Left renal pelvis (tissue), 4 donors: ENCODE data around the gene OR5H14. TPM values are rescaled to one million over a fixed set of nuclear protein-coding genes. Genes with fewer than 3 reads are reported as not detected.
"Not testable (repeated sequence)": the region's sequence is repeated elsewhere in the genome, so short reads cannot be mapped to it uniquely, and the experiment has no call there.

Experiments
- DNase-seq, 4 donors: peaks; one replicate each; pipeline ENCODE4 v3.0.0-alpha.2; 2013; ENCODE audit warnings: low read depth in 4 of 4, low spot score in 3 of 4
- polyA plus RNA-seq, 4 donors: library from polyadenylated mRNA; unstranded; fragments of 120-200 nt; gene quantifications; one replicate each; pipeline ENCODE4 v1.2.1, GENCODE V29; 2013; ENCODE audit not compliant: insufficient read length in 4 of 4

The OR5H14 gene
- polyA plus RNA-seq, 4 donors, result 0.01 to 0.03 TPM; not detected in 2

DNA sequence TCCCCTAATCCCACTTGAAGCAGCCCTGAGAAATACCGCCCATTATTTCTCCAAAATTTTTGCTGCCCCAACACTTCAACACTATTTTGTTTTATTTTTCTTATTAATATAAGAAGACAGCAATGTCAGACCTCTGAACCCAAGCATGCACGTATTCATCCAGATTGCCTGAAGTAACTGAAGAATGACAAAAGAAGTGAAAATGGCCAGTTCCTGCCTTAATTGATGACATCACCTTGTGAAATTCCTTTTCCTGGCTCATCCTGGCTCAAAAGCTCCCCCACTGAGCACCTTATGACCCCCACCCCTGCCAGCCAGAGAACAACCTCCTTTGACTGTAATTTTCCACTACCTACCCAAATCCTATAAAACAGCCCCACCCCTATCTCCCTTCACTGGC lies 49.0 kb downstream of the OR5H14 start:
- not testable (repeated sequence) for DNase-seq

DNA sequence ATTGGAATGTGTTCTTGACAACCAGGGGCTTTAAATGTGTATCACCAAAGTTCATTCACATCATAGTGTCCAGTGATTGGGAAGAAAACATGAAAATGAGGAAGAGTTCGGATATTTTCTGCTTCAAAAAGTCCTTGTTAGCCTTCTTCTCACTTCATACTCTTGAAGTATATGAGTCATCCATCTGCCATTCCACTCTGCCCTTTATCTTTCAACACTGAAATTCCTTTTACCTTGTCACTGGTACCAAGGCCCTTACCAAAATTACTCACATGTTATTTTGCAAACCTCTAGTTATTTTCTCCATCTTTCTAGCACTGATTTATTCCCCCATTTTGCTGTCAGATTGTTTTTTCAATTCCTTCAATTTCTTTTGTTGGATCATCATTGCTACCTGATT lies 51.7 kb downstream of the OR5H14 start:
- DNase-seq, result no peak

Other genes starting within 250 kb of the OR5H14 start
- 10 to 100 TPM; 29.8 to 55.0 (median 38.8) TPM for gene RIOX2, start 175.0 kb upstream of the OR5H14 start, polyA plus RNA-seq
- not detected for gene GABRR3, start 112.2 kb upstream of the OR5H14 start, polyA plus RNA-seq
- not detected for gene OR5AC2, start 60.3 kb upstream of the OR5H14 start, polyA plus RNA-seq
- gene OR5H1, start 16.8 kb upstream of the OR5H14 start, polyA plus RNA-seq, result under 1 TPM in 1 of 4 donors, not detected in 3; 0.06 TPM
- gene OR5H15, start 19.2 kb downstream of the OR5H14 start, polyA plus RNA-seq, result not detected
- gene OR5H6, start 116.8 kb downstream of the OR5H14 start, polyA plus RNA-seq, result not detected
- not detected for gene OR5H2, start 135.0 kb downstream of the OR5H14 start, polyA plus RNA-seq
- not detected for gene OR5K4, start 206.4 kb downstream of the OR5H14 start, polyA plus RNA-seq
- not detected for gene OR5K3, start 243.2 kb downstream of the OR5H14 start, polyA plus RNA-seq